HepG2 (cell line): ENCODE results near the gene ESF1. TPM values are rescaled to one million over a fixed set of nuclear protein-coding genes. Genes with fewer than 3 reads are reported as not detected.

ENCODE experiments used
- ATF1 ChIP-seq: IDR thresholded peaks from 2 replicates; pipeline ENCODE4 v1.6.1; 2016; ENCODE audit warnings: mild to moderate bottlenecking, control low read depth
- ELF4 ChIP-seq: sonication (generic); formaldehyde crosslinking; IDR thresholded peaks from 2 replicates; pipeline ENCODE4 v1.5.0; 2020; ENCODE audit warnings: missing genetic modification reagents, mild to moderate bottlenecking, moderate library complexity, borderline replicate concordance
- FIP1L1 ChIP-seq: fragments of 200-400 bp; formaldehyde crosslinking; IDR thresholded peaks from 2 replicates; pipeline ENCODE4 v1.6.1; 2018; ENCODE audit warnings: low read depth, mild to moderate bottlenecking, low read length, moderate library complexity, borderline replicate concordance; ENCODE audit not compliant: insufficient read depth
- FOXC1 ChIP-seq: sonication (generic); formaldehyde crosslinking; IDR thresholded peaks from 2 replicates; pipeline ENCODE4 v1.8.0; 2022; ENCODE audit warnings: mild to moderate bottlenecking, missing genetic modification reagents, borderline replicate concordance
- MTF2 ChIP-seq: sonication (generic); formaldehyde crosslinking; IDR thresholded peaks from 2 replicates; pipeline ENCODE4 v1.5.0; 2020; ENCODE audit warnings: missing genetic modification reagents, borderline replicate concordance
- NR1H2 ChIP-seq: sonication (generic); formaldehyde crosslinking; IDR thresholded peaks from 2 replicates; pipeline ENCODE4 v1.8.1; 2022; ENCODE audit warnings: low read depth, missing genetic modification reagents, borderline replicate concordance
- NR2F2 ChIP-seq: IDR thresholded peaks from 2 replicates; pipeline ENCODE4 v1.6.1; 2012; ENCODE audit warnings: low read depth, inconsistent platforms, borderline replicate concordance
- SP2 ChIP-seq: sonication (generic); formaldehyde crosslinking; IDR thresholded peaks from 2 replicates; pipeline ENCODE4 v1.5.1; 2020; ENCODE audit warnings: mild to moderate bottlenecking, missing genetic modification reagents
- SP4 ChIP-seq: sonication (generic); formaldehyde crosslinking; IDR thresholded peaks from 2 replicates; pipeline ENCODE4 v1.8.1; 2023; ENCODE audit warnings: mild to moderate bottlenecking, missing genetic modification reagents
- SSRP1 ChIP-seq: IDR thresholded peaks from 2 replicates; pipeline ENCODE4 v1.6.1; 2016; ENCODE audit warnings: control low read depth
- XBP1 ChIP-seq: sonication (generic); formaldehyde crosslinking; IDR thresholded peaks from 2 replicates; pipeline ENCODE4 v1.5.0; 2020; ENCODE audit warnings: missing genetic modification reagents
- ZEB1 ChIP-seq: IDR thresholded peaks from 2 replicates; pipeline ENCODE4 v1.6.1; 2012; ENCODE audit warnings: mild to moderate bottlenecking, low read depth, inconsistent platforms; ENCODE audit not compliant: insufficient replicate concordance
- ZFP1 ChIP-seq: IDR thresholded peaks from 2 replicates; pipeline ENCODE4 v1.6.1; 2016
- ZNF234 ChIP-seq: sonication (generic); formaldehyde crosslinking; conservative IDR thresholded peaks from 2 replicates; pipeline ENCODE4 v1.5.1; 2020; ENCODE audit warnings: mild to moderate bottlenecking, missing genetic modification reagents
- ZNF264 ChIP-seq: sonication (generic); formaldehyde crosslinking; IDR thresholded peaks from 2 replicates; pipeline ENCODE4 v1.4.0; 2020; ENCODE audit warnings: missing genetic modification reagents
- ZNF446 ChIP-seq: sonication (generic); formaldehyde crosslinking; IDR thresholded peaks from 2 replicates; pipeline ENCODE4 v1.5.0; 2020; ENCODE audit warnings: mild to moderate bottlenecking, missing genetic modification reagents
- ZNF672 ChIP-seq: sonication (generic); formaldehyde crosslinking; IDR thresholded peaks from 2 replicates; pipeline ENCODE4 v1.8.1; 2022; ENCODE audit warnings: missing genetic modification reagents
- ZNF816 ChIP-seq: sonication (generic); formaldehyde crosslinking; IDR thresholded peaks from 2 replicates; pipeline ENCODE4 v1.8.0; 2022; ENCODE audit warnings: missing genetic modification reagents, mild to moderate bottlenecking, borderline replicate concordance
- ZNF839 ChIP-seq: sonication (generic); formaldehyde crosslinking; IDR thresholded peaks from 2 replicates; pipeline ENCODE4 v1.4.0; 2020; ENCODE audit warnings: missing genetic modification reagents, mild to moderate bottlenecking, borderline replicate concordance
- polyA plus RNA-seq, 8 experiments: library from polyadenylated mRNA; depleted of rRNA in 3 of 8; stranded (reverse) in 7 of 8; unstranded in 1 of 8; fragments of >200 nt; fragmentation: Illumina TruSeq in 4 of 8; extraction: Trizol in 4 of 8; gene quantifications; 2 replicates each; pipeline versions ENCODE4 v1.2.1 to v1.2.3, GENCODE V29; 2011 to 2016; ENCODE audit warnings: low read depth in 4 of 8, missing spikeins in 1 of 8, mixed read lengths in 1 of 8; ENCODE audit not compliant: insufficient read depth in 1 of 8
- total RNA-seq, 5 experiments: library from RNA; depleted of rRNA; stranded (reverse); fragments of >200 nt; fragmentation: Illumina TruSeq; extraction: Trizol; gene quantifications; 2 replicates each; pipeline ENCODE4 v1.2.3, GENCODE V29; 2016; ENCODE audit warnings: low read depth in 1 of 5
- TF ChIP-seq, protein P1 (sequence below): sonication (generic); formaldehyde crosslinking; IDR thresholded peaks from 2 replicates; pipeline ENCODE4 v1.8.0; 2022; ENCODE audit warnings: missing genetic modification reagents, mild to moderate bottlenecking, moderate library complexity, borderline replicate concordance
- TF ChIP-seq, protein P2 (sequence below): sonication (generic); formaldehyde crosslinking; IDR thresholded peaks from 2 replicates; pipeline ENCODE4 v1.8.0; 2022; ENCODE audit warnings: mild to moderate bottlenecking, missing genetic modification reagents, borderline replicate concordance
- TF ChIP-seq, protein P3 (sequence below): sonication (generic); formaldehyde crosslinking; IDR thresholded peaks from 2 replicates; pipeline ENCODE4 v1.5.0; 2020; ENCODE audit warnings: mild to moderate bottlenecking, missing genetic modification reagents

ESF1 gene
- total and polyA plus RNA-seq, 2 of the 13 experiments (the other 11 are each of a cell fraction or from before 2014, with no cell fraction given) = 7.3 to 66.9 TPM

DNA sequence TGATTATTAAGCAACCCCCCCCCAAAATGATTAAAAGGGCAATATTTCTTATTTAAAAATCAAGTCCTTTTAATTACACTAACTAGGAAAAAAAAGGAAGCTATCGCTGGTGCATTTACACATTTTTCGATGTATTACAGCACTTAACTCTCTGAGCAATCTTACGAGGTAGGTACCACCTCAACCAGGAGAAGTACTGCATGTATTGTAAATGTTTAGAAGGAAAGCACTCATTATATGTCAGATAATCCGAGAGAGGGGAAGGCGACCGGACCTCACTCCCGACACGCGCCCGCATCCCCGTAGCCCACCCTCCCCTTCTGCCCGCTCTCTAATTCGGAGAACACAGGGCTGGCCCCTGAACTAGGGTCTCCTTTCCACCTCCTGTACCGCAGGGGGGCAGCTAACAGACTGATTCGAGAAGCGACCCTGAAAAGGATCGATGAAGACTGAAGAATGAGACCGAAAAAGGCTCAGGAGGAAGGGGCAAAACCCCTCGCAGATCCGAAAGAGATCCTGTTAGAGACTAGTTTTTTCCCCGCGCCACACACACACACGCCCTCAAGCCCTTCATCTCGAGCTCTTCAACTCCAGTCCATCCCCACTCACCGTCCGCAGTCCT is 337 bp downstream of the ESF1 start (continued):
- TF ChIP-seq FOXC1 (CRISPR knock-in tag) (peak; percentile 67; the same call in 1 of the 2 replicates), ZNF672 (CRISPR knock-in tag) (0 out of 2 replicates have a peak, but pooled peaks have one; percentile 2), ELF4 (CRISPR knock-in tag) (peak; percentile 91), SP4 (peak; percentile 56; the same call in 1 of the 2 replicates), ZNF446 (CRISPR knock-in tag) (0 out of 2 replicates have a peak, but pooled peaks have one; percentile 95), ZEB1 (peak; percentile 5), ZNF234 (CRISPR knock-in tag) (0 out of 2 replicates have a peak, but pooled peaks have one; percentile 9), XBP1 (CRISPR knock-in tag) (no peak), ZFP1 (CRISPR knock-in tag) (no peak), MTF2 (CRISPR knock-in tag) (0 out of 2 replicates have a peak, but pooled peaks have one; percentile 58), ZNF839 (CRISPR knock-in tag) (0 out of 2 replicates have a peak, but pooled peaks have one; percentile 21), ZNF816 (CRISPR knock-in tag) (0 out of 2 replicates have a peak, but pooled peaks have one; percentile 32), NR1H2 (CRISPR knock-in tag) (peak; percentile 63; the same call in 1 of the 2 replicates), SP2 (CRISPR knock-in tag) (no peak), SSRP1 (CRISPR knock-in tag) (no peak), ATF1 (0 out of 2 replicates have a peak, but pooled peaks have one; percentile 80), NR2F2 (peak; percentile 62; the same call in 1 of the 2 replicates), FIP1L1 (no peak), ZNF264 (CRISPR knock-in tag) (0 out of 2 replicates have a peak, but pooled peaks have one; percentile 34)
- TF ChIP-seq, protein P1, sequence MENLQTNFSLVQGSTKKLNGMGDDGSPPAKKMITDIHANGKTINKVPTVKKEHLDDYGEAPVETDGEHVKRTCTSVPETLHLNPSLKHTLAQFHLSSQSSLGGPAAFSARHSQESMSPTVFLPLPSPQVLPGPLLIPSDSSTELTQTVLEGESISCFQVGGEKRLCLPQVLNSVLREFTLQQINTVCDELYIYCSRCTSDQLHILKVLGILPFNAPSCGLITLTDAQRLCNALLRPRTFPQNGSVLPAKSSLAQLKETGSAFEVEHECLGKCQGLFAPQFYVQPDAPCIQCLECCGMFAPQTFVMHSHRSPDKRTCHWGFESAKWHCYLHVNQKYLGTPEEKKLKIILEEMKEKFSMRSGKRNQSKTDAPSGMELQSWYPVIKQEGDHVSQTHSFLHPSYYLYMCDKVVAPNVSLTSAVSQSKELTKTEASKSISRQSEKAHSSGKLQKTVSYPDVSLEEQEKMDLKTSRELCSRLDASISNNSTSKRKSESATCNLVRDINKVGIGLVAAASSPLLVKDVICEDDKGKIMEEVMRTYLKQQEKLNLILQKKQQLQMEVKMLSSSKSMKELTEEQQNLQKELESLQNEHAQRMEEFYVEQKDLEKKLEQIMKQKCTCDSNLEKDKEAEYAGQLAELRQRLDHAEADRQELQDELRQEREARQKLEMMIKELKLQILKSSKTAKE (CRISPR knock-in tag) = peak; percentile 10; the same call in 1 of the 2 replicates
- TF ChIP-seq, protein P2, sequence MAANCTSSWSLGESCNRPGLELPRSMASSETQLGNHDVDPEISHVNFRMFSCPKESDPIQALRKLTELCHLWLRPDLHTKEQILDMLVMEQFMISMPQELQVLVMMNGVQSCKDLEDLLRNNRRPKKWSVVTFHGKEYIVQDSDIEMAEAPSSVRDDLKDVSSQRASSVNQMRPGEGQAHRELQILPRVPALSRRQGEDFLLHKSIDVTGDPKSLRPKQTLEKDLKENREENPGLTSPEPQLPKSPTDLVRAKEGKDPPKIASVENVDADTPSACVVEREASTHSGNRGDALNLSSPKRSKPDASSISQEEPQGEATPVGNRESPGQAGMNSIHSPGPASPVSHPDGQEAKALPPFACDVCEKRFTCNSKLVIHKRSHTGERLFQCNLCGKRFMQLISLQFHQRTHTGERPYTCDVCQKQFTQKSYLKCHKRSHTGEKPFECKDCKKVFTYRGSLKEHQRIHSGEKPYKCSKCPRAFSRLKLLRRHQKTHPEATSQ = peak; percentile 97; the same call in 1 of the 2 replicates
- TF ChIP-seq, protein P3, sequence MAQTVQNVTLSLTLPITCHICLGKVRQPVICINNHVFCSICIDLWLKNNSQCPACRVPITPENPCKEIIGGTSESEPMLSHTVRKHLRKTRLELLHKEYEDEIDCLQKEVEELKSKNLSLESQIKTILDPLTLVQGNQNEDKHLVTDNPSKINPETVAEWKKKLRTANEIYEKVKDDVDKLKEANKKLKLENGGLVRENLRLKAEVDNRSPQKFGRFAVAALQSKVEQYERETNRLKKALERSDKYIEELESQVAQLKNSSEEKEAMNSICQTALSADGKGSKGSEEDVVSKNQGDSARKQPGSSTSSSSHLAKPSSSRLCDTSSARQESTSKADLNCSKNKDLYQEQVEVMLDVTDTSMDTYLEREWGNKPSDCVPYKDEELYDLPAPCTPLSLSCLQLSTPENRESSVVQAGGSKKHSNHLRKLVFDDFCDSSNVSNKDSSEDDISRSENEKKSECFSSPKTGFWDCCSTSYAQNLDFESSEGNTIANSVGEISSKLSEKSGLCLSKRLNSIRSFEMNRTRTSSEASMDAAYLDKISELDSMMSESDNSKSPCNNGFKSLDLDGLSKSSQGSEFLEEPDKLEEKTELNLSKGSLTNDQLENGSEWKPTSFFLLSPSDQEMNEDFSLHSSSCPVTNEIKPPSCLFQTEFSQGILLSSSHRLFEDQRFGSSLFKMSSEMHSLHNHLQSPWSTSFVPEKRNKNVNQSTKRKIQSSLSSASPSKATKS (CRISPR knock-in tag) = no peak
